Adipose tissue (tissue), 3 donors: ENCODE data around the gene CFAP46. TPM values are rescaled to one million over a fixed set of nuclear protein-coding genes. Genes with fewer than 3 reads are reported as not detected.

ENCODE experiments used
- H3K27ac ChIP-seq: one replicate; pipeline ENCODE4 v1.5.1; 2013; ENCODE audit warnings: low read depth, low read length
- WGBS, 3 donors: extraction: QIAGEN DNeasy Blood & Tissue Kit; methylation state at CpG; one replicate each; pipeline ENCODE4 v1.1.7; 2013; 5-methylcytosine and 5-hydroxymethylcytosine counted together
- polyA plus RNA-seq, 3 donors: library from polyadenylated mRNA; stranded (reverse); fragments of 200-250 nt; gene quantifications; one replicate each; pipeline ENCODE4 v1.2.3, GENCODE V29; 2013
- donor health status: healthy with polysubstance abuse.
- donor health status: Bipolar disorder and iron deficiency.
- donor health status: healthy.

Gene CFAP46
- polyA plus RNA-seq, 3 donors, result 0.13 to 0.38 TPM; not detected in 1

DNA sequence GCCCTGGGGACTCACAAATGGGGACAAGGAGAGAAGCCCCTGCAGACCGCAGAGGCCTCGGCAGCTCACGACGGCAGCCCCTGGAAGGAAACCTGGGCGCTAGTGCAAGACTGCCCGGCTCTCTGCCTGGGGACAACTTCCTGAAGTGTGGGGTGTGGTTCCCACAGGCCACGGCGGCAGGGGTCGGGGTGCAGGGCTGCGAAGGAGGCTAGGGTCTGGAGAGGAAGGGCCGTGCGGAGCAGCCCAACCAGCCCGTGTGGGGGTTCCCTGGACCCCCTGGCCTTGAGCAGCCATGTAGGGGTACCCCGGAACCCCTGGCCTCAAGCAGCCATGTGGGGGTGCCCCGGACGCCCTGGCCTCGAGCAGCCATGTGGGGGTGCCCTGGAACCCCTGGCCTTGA, 19.5 kb downstream of the CFAP46 start:
- 58 to 80% (median 63%) methylated on average over 17 of the region's 17 CpGs for WGBS, 3 donors
- H3K27ac ChIP-seq, result no peak overlapping the region

GRCh38 chr10:132921818-132922807, 20.3 kb downstream of the CFAP46 start:
- 77 to 81% (median 80%) methylated on average over 50 to 52 of the region's 52 CpGs for WGBS, 3 donors
- H3K27ac ChIP-seq, result no peak overlapping the region

- WGBS, 3 donors, result 79 to 91% (median 87%) methylated on average over 18 of the region's 18 CpGs
- H3K27ac ChIP-seq, result no peak overlapping the region
Measured at GRCh38 chr10:132921086-132921485, 21.3 kb downstream of the CFAP46 start.

GRCh38 chr10:132920101-132920925, 22.1 kb downstream of the CFAP46 start:
- H3K27ac ChIP-seq, result no peak overlapping the region
- WGBS, 3 donors, result 77 to 81% (median 80%) methylated on average over 36 to 38 of the region's 38 CpGs

DNA sequence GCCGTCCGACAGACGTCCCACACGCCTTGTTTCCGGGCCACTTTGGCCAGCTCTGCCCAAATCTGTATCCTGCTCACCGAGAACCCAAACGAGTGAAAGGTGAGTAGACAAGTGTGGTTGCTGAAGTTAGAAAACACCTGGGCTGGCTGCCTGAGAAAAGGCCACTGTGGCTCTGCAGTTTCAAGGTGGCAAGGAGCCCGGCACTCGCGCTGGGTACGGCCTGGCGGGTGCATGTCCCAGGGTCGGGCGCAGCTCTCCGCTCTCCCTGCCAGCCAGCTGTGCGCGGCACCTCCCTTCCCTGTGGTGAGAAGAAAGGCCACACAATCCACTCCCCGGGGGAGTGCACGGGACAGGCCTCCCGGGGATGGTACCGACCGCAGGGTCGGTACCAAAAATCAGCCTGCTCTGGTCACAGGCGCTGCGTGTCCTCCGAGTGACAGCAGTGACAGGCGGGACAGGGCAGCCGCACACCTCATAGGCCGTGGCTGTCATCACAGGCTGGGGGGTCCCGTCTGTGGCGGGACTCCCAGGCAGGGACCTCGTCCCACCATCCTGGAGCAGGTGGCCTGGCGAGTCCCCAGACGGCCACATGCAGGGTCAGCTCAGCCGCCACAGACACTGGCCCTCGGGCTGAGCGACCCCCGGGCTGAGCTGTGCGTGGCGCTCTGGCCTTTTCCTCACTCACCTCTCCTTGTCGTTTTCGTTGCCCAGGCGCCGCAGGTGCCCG, 22.8 kb downstream of the CFAP46 start:
- WGBS, 3 donors, result 87 to 94% (median 92%) methylated on average over 43 to 45 of the region's 45 CpGs
- no peak overlapping the region for H3K27ac ChIP-seq

GRCh38 chr10:132918617-132919373, 23.6 kb downstream of the CFAP46 start:
- WGBS, 3 donors, result 69 to 77% (median 77%) methylated on average over 34 of the region's 34 CpGs
- no peak overlapping the region for H3K27ac ChIP-seq

DNA sequence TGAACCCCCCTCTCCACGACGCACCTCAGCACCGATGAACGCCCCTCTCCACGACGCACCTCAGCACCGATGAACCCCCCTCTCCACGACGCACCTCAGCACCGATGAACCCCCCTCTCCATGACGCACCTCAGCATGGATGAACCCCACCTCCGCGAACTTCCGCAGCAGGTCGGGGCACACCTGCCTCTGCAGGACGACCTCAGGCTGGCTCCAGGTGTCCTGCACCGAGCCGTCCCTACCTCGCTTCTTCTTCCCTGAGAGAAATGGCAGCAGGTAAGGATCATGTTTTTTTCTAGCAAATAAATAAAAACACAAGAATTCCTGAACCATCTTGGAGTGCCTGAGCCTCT, 24.1 kb downstream of the CFAP46 start:
- no peak overlapping the region for H3K27ac ChIP-seq
- WGBS, 3 donors, result 88 to 93% (median 93%) methylated on average over 19 of the region's 19 CpGs

GRCh38 chr10:132916956-132917666, 25.3 kb downstream of the CFAP46 start:
- WGBS, 3 donors, result 85 to 89% (median 86%) methylated on average over 31 of the region's 31 CpGs
- H3K27ac ChIP-seq, result no peak overlapping the region

DNA sequence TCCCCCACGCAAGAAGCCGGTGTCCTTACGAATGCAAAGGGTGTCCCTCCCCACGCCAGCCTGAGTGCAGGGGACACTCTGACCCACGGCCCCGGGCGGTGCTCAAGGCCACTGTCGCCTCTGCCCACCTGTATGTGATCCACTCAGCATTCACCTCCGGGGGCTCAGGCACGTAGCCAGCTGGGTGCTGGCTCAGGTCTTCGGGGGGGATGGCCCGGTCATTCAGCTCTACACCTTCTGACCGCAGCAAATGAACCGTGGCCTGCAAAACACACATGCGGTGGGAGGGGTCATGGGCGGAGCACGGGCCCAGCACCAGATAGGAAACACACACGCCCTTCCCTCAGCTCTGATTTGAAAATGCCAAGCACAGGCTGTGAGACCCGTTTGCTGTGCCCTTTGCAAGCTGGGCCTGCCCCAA, 25.9 kb downstream of the CFAP46 start:
- 79 to 86% (median 83%) methylated on average over 19 of the region's 19 CpGs for WGBS, 3 donors
- H3K27ac ChIP-seq, result no peak overlapping the region

DNA sequence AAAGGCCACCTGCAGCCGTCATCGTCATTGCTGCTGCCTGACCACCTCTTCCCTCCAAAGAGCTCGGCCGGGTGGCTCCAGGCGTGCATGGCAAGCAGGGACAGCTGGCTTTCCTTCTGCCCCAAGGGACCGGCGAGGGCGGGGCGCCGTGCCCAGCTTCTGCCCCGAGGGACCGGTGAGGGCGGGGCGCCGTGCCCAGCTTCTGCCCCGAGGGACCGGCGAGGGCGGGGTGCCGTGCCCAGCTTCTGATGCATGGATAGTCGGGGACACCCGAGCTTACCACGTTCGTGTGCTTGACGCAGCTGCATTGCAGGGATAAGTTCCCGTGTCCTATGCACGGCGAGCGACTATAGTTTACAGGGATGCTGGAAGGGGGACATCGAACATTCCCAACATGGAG, 27.0 kb downstream of the CFAP46 start:
- WGBS, 3 donors, result 82 to 89% (median 87%) methylated on average over 30 of the region's 30 CpGs
- no peak overlapping the region for H3K27ac ChIP-seq

GRCh38 chr10:132914732-132915131, 27.6 kb downstream of the CFAP46 start:
- WGBS, 3 donors, result 80 to 91% (median 85%) methylated on average over 13 to 14 of the region's 17 CpGs
- H3K27ac ChIP-seq, result no peak overlapping the region

- WGBS, 3 donors, result 70 to 83% (median 78%) methylated on average over 21 to 24 of the region's 26 CpGs
Measured at GRCh38 chr10:132913559-132914115, 28.7 kb downstream of the CFAP46 start.

DNA sequence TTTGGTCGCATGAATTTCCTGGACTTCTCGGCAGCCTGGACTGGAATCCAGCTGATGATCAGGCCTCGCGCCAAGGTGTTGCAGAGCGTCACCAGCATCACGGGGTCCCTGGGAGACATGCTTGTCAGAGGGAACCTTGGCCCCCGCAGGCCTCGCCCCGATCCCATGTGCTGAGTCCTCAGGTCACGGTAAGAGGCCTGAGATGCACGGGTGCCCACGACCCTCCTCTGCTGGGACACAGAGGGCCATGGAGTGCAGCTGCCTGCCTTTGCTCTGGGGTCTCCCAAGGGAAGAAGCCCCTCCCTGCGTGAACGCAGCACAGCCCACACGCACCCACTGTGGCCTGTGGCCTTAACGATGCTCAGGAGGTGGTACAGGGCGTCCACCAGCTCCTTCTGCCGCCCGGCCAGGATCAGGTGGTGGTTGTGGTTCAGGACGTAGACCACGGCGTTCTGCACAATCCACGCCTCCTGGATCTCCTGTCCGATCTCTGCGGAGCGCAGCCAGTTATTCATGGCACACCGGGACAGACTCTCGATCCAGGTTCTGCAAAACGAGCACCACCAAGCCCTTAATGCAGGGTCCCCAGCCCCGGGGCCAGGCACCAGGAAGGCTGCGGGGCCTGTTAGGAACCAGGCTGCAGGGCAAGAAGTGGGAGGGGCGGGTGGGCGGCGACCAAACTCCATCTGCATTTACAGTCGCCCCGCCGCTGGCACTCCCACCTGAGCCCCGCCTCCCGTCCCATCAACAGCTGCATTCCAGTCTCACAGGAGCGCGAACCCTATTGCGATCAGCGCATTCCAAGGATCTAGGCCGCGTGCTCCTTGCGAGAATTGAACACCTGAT, 29.4 kb downstream of the CFAP46 start:
- 74 to 84% (median 83%) methylated on average over 43 to 46 of the region's 46 CpGs for WGBS, 3 donors

More at GRCh38 chr10:132913559-132914115, 28.7 kb downstream of the CFAP46 start:
- H3K27ac ChIP-seq, result no peak overlapping the region

DNA sequence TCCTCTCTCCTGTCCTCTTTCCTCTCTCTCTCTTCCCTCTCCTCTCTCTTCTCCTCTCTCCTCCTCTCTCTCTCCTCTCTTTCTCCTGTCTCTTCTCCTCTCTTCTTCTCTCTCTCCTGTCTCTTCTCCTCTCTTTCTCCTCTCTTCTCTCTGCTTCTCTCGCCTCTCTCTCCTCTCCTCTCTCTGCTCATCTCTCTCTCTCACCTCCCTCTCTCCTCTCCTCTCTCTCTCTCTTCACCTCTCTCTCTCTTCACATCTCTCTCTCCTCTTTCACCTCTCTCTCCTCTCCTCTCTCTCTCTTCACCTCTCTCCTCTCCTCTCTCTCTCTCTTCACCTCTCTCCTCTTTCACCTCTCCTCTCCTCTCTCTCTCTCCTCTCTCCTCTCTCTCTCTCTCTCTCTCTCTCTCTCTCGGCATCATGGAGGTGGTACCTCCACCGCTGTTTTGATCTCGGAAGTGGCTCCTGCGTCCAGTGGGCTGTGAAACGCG, 30.1 kb downstream of the CFAP46 start:
- 75 to 81% (median 76%) methylated on average over 7 of the region's 7 CpGs for WGBS, 3 donors
- no peak overlapping the region for H3K27ac ChIP-seq

More for the DNA sequence above, 29.4 kb downstream of the CFAP46 start:
- no peak overlapping the region for H3K27ac ChIP-seq

DNA sequence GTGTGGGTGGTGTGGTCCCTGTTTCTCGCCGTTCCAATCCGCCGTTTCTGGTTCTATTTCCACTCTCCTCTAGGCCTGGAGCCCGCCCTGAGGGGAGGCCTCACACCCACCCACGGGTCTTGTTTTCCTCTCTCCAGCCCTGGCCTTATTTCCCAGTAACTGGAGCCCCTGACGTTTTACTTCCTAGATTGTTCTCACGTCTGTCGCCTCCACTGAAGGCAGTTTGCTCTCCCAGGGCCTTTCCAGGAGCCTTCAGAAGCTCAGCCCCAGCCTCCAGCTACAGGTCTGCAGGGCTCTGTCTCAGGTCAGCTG, 30.6 kb downstream of the CFAP46 start:
- no peak overlapping the region for H3K27ac ChIP-seq
- WGBS, 3 donors, result 47 to 56% (median 50%) methylated on average over 9 of the region's 9 CpGs
